NCI-H2227 treated with DMSO at 0.1 percent for 48 hours (cell line): ENCODE measurements around the gene NLRP8.
"Not testable (repeated sequence)": the region's sequence is repeated elsewhere in the genome, so short reads cannot be mapped to it uniquely, and the experiment has no call there.

Source experiments
- DNase-seq: peaks from one replicate; lab custom pipeline; 2025; lab: John Stamatoyannopoulos, UW

NLRP8 gene

GRCh38 chr19:55973982-55974381, 26.4 kb downstream of the NLRP8 start:
- no peak for DNase-seq

GRCh38 chr19:55980415-55980814, 32.8 kb downstream of the NLRP8 start:
- DNase-seq, result no peak

GRCh38 chr19:55985254-55985653, 37.6 kb downstream of the NLRP8 start:
- no peak for DNase-seq

GRCh38 chr19:55986487-55986886, 38.9 kb downstream of the NLRP8 start, which contains the start of gene NLRP5:
NLRP5 (plus strand) TSS chr19:55986775.
- DNase-seq, result no peak

GRCh38 chr19:55990831-55991230, 43.2 kb downstream of the NLRP8 start:
- no peak for DNase-seq

GRCh38 chr19:55993492-55993891, 45.9 kb downstream of the NLRP8 start:
- DNase-seq, result no peak

- DNase-seq, result no peak
Measured at GRCh38 chr19:56014765-56015164, 67.1 kb downstream of the NLRP8 start.

GRCh38 chr19:56015756-56016155, 68.1 kb downstream of the NLRP8 start:
- no peak for DNase-seq

GRCh38 chr19:56019325-56019724, 71.7 kb downstream of the NLRP8 start:
- DNase-seq, result not testable (repeated sequence)

GRCh38 chr19:56020355-56020975, 72.8 kb downstream of the NLRP8 start:
- not testable (repeated sequence) for DNase-seq

GRCh38 chr19:56026769-56027168, 79.1 kb downstream of the NLRP8 start:
- no peak for DNase-seq
